HPDE6-E6E7 (cell line): ENCODE data around the gene P4HTM.

Experiments used
- DNase-seq: peaks from one replicate; pipeline ENCODE4 v3.0.0; 2011; ENCODE audit warnings: missing footprints; ENCODE audit errors: extremely low spot score

The P4HTM gene

DNA sequence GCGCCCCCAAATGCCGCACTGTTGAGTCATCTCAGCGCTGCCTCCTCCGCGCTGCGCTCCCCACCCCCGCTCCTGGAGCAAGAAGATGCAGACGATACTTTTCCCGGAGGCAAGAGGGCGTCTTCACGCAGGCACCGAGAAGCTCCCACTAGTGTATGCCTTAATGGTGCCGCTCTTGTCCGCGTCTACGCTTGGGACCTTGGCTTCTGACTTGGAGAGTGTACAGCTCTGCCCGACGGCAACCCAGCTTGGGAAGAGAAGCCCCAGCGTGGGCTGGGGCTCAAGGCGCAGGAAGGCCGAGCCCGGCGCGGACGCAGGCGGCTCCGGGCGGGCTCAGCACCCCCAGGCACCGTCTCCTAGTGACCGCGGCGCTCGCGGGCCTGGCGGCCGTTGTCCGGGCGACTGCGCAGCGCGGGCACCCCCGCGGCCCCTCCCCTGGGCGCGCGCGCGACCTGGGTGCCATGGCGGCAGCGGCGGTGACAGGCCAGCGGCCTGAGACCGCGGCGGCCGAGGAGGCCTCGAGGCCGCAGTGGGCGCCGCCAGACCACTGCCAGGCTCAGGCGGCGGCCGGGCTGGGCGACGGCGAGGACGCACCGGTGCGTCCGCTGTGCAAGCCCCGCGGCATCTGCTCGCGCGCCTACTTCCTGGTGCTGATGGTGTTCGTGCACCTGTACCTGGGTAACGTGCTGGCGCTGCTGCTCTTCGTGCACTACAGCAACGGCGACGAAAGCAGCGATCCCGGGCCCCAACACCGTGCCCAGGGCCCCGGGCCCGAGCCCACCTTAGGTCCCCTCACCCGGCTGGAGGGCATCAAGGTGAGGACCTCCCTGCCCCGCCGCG lies at the start of gene P4HTM:
P4HTM (plus strand) TSS at position 446 of the 840 bp plus-strand sequence; CDS start at position 462, 16 bp downstream.
- peak; percentile 9 for DNase-seq

- no peak for DNase-seq
These were observed 44.6 kb upstream of the P4HTM start for GRCh38 chr3:48945432-48945831.

- DNase-seq, result no peak
These were observed 44.0 kb upstream of the P4HTM start for GRCh38 chr3:48945891-48946549.

- DNase-seq, result no peak
These were observed 40.7 kb upstream of the P4HTM start for GRCh38 chr3:48949376-48949717.

- no peak for DNase-seq
These were observed 40.0 kb upstream of the P4HTM start for GRCh38 chr3:48950051-48950450.

DNA sequence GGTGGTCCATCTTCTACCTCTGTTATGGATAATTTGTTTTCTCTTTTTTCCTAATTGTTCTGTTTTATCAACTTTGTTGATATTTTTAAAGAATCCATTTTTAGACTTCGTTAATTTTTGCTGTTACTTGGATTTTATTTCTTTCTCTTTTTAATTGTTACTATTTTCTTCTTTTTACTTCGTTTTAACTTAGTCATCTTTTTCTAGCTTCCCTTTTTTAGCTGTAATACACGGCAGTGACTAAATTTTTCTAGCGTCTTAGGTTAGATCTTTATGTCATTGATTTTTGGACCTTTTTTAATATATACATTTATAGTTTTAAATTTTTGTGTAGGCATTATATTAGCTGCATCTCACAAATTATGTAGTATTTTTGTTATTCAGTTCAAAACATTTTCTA lies 38.3 kb upstream of the P4HTM start:
- no peak for DNase-seq

- DNase-seq, result no peak
These were observed 37.4 kb upstream of the P4HTM start for GRCh38 chr3:48952510-48953118.

DNA sequence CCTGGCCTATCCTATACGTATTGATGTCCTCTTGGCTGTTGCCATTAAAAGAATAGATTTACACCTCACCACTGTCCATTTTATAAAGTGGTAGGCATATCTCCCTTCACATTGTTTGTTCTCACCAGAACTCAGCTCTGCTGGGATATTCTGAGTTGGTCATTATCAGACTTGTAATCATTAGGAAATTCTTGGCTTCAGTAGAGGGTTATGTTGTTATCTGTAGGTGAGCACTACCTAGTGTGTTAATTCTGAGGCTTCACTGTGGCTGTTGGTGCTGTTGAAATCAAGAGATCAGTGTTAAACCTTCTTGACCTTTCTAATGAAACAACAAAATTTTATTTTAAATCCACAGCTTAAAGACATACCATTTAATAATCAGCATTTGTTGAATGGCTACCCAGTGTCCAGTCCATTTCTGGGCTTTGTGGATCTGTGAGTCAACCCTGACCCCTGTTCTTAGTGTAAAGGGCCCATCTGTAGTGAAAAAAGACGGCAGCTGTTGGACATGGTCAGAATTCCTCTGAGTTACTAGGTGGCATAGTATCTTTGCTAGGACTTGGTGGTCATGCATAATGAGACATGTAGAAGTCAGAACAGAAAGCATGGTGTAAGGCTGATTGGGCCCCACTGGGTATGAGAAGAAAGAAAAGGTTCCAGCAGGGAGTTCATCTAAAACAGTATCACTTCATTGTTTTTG lies 32.9 kb upstream of the P4HTM start:
- no peak for DNase-seq

DNA sequence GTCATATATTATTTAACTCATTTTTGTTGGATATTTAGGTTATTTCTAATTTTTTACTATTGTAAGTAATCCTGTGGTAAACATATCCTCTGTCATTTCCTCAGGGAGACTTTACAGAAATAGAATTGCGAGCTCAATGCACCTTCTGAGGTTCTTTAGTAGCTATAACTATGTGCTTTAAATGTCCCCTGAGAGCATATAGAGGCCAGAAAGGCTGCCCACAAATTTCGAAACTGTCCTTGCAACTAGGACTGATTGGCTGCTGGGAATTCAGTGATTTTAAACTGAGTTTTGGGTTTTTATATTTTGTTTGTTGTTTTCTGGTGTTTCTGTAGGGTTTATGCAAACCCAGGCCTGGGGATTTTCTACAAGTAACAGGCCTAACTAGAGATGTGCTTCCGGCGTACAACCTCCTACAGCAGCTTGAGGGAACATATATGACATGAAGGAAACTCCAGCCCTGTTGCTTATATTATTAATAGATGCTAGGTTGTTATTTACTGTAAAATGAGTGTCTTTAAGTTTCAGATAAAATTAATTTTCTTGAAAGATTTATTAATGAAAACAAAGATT lies 29.1 kb upstream of the P4HTM start:
- DNase-seq, result no peak

DNA sequence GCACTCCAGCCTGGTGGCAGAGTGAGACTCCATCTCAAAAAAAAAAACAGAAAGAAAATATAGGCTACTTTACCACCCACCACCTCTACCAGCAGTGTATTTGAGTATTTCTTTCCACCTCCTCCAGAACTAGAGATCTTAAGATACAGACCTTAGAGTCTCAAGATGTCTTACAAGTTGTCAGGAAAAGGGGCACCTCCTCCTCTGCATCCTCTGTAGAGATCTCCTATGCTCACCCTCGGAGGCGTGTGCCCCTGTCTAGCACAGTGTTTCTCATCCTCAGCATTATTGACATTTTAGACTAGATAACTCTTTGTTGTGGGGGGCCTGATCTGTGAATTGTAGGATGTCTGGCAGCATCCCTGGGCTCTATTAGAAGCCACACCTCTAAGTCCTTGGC lies 27.7 kb upstream of the P4HTM start:
- no peak for DNase-seq

- no peak for DNase-seq
These were observed 27.1 kb upstream of the P4HTM start for GRCh38 chr3:48962939-48963338.

GRCh38 chr3:48963591-48963990 lies 26.4 kb upstream of the P4HTM start:
- DNase-seq, result no peak

DNA sequence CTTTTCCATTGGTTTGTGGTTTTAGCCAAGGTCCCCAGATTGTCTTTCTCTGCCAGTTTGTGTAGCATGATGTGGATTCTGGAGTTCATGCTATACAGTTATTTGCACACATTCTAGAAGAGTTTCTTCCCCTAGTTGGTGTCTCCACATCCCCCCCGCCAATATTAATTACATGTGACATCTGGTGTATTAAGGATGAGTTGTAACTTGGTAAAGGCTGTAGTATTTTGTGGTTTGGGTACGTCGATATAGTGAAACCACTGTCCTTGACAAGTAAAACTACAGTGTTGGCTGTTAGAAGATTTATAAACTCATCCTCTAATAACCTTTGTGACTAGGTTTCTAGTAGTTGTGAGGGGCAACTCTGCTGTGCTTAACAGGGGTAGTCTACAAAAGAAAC lies 23.7 kb upstream of the P4HTM start:
- DNase-seq, result no peak

DNA sequence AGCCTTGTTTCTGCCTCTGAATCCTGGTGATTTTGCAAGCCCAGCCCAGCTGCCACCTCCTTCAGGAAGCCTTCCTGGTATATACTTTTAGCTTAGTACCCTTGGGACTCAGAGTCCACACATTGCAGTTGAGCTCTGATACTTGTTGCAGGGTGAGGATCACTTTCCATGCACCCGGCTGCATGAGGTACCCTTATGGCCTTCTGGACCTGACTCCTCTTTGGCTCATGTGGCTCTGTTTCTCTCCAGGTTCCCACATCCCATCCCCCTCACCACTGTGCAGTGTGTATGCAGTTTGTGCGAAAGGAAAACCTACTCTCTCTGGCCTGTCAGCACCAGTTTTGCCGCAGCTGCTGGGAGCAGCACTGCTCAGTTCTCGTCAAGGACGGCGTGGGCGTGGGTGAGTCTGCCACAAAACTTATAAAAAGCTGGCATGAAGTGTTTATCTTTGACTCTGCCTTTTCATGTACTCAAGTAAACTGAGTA lies 23.1 kb upstream of the P4HTM start:
- no peak for DNase-seq

DNA sequence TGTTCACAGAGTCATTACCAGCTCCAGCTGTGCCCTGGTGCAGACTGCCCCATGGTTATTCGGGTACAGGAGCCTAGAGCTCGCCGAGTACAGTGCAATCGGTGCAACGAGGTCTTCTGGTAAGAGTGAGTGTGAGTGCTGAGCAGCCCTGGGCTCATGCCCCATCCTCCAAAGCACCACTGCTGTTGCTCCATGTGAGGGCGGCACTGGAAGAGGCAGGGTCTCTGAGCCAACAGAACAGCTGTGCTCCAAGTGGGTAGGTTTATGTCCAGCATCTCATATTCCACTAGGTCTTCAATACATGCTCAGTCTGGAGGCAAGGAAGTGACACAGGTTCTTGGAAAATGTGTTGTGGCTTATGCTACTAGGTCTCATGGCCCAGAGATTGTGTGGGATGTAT lies 19.5 kb upstream of the P4HTM start:
- no peak for DNase-seq

- DNase-seq, result no peak
These were observed 15.8 kb upstream of the P4HTM start for GRCh38 chr3:48974076-48974864.

- no peak for DNase-seq
These were observed 10.6 kb upstream of the P4HTM start for GRCh38 chr3:48979451-48979850.

GRCh38 chr3:48980295-48980694 lies 9.7 kb upstream of the P4HTM start:
- no peak for DNase-seq

GRCh38 chr3:48982016-48982415 lies 8.0 kb upstream of the P4HTM start:
- no peak for DNase-seq

GRCh38 chr3:48982686-48983085 lies 7.4 kb upstream of the P4HTM start:
- no peak for DNase-seq

- no peak for DNase-seq
These were observed 6.9 kb upstream of the P4HTM start for GRCh38 chr3:48983096-48983495.
